ENCODE data around the gene PLTP.

- TF ChIP-seq, protein P1, sequence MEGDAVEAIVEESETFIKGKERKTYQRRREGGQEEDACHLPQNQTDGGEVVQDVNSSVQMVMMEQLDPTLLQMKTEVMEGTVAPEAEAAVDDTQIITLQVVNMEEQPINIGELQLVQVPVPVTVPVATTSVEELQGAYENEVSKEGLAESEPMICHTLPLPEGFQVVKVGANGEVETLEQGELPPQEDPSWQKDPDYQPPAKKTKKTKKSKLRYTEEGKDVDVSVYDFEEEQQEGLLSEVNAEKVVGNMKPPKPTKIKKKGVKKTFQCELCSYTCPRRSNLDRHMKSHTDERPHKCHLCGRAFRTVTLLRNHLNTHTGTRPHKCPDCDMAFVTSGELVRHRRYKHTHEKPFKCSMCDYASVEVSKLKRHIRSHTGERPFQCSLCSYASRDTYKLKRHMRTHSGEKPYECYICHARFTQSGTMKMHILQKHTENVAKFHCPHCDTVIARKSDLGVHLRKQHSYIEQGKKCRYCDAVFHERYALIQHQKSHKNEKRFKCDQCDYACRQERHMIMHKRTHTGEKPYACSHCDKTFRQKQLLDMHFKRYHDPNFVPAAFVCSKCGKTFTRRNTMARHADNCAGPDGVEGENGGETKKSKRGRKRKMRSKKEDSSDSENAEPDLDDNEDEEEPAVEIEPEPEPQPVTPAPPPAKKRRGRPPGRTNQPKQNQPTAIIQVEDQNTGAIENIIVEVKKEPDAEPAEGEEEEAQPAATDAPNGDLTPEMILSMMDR (IDR thresholded peaks at IDR 0.05): no peak
- no peak for TF ChIP-seq POLR2A (IDR thresholded peaks at IDR 0.05)
Measured at GRCh38 chr20:45945678-45946148, 33.8 kb upstream of the PLTP start.
